GM19372 (cell line): ENCODE measurements around the gene DNAH7.

Experiments
- ATAC-seq: cut with Tn5 transposase; IDR thresholded peaks from one replicate; pipeline ENCODE4 v1.9.1; 2021; ENCODE audit warnings: mild to moderate bottlenecking, low read depth, moderate library complexity; ENCODE audit not compliant: unreplicated experiment

DNAH7 gene

GRCh38 chr2:196079052-196079451 is 10.4 kb upstream of the DNAH7 start:
- ATAC-seq: no peak

- ATAC-seq: no peak
These were observed 9.2 kb upstream of the DNAH7 start for GRCh38 chr2:196077821-196078220.

- no peak for ATAC-seq
These were observed 8.3 kb upstream of the DNAH7 start for GRCh38 chr2:196076778-196077568.

- no peak for ATAC-seq
These were observed 6.6 kb upstream of the DNAH7 start for GRCh38 chr2:196075196-196075595.

GRCh38 chr2:196074631-196075030 is 6.0 kb upstream of the DNAH7 start:
- ATAC-seq: no peak

- ATAC-seq: no peak
These were observed 4.9 kb upstream of the DNAH7 start for GRCh38 chr2:196073521-196073920.

GRCh38 chr2:196067088-196067382 is 1.6 kb downstream of the DNAH7 start:
- no peak for ATAC-seq

- no peak for ATAC-seq
These were observed 2.1 kb downstream of the DNAH7 start for GRCh38 chr2:196066291-196067087.

- no peak for ATAC-seq
These were observed 4.9 kb downstream of the DNAH7 start for GRCh38 chr2:196063773-196064172.

- no peak for ATAC-seq
These were observed 9.1 kb downstream of the DNAH7 start for GRCh38 chr2:196059491-196059960.

- ATAC-seq: no peak
These were observed 14.0 kb downstream of the DNAH7 start for GRCh38 chr2:196054631-196055030.

GRCh38 chr2:196046123-196046917 is 22.3 kb downstream of the DNAH7 start:
- no peak for ATAC-seq

- no peak for ATAC-seq
These were observed 26.9 kb downstream of the DNAH7 start for GRCh38 chr2:196041786-196042185.

GRCh38 chr2:196040218-196040617 is 28.4 kb downstream of the DNAH7 start:
- ATAC-seq: no peak

GRCh38 chr2:196036442-196036841 is 32.2 kb downstream of the DNAH7 start:
- ATAC-seq: no peak

GRCh38 chr2:196018037-196018436 is 50.6 kb downstream of the DNAH7 start:
- no peak for ATAC-seq

GRCh38 chr2:196012314-196012713 is 56.3 kb downstream of the DNAH7 start:
- no peak for ATAC-seq

- no peak for ATAC-seq
These were observed 68.1 kb downstream of the DNAH7 start for GRCh38 chr2:196000551-196000950.

- no peak for ATAC-seq
These were observed 70.6 kb downstream of the DNAH7 start for GRCh38 chr2:195998070-195998469.

- ATAC-seq: no peak
These were observed 73.1 kb downstream of the DNAH7 start for GRCh38 chr2:195995499-195995898.

- ATAC-seq: no peak
These were observed 75.0 kb downstream of the DNAH7 start for GRCh38 chr2:195993623-195994022.
